OCI-LY7 (cell line): ENCODE results near the gene PRR33.

Experiments used
- CTCF ChIP-seq: fragments of 200-600 bp; sonication (generic); conservative IDR thresholded peaks from 2 replicates; pipeline ENCODE4 v1.5.1; 2014; ENCODE audit warnings: mild to moderate bottlenecking, antibody characterized with exemption, low read length, moderate library complexity, mixed read lengths
- EZH2phosphoT487 ChIP-seq: fragments of 200-600 bp; sonication (generic); IDR thresholded peaks from 2 replicates; pipeline ENCODE4 v1.6.1; 2018; ENCODE audit warnings: low read depth, borderline replicate concordance, mild to moderate bottlenecking, mixed run types, antibody characterized with exemption, low read length, moderate library complexity, mixed read lengths

GRCh38 chr11:1923201-1923956, 31.7 kb upstream of the PRR33 start:
- no peak for TF ChIP-seq EZH2phosphoT487
- TF ChIP-seq CTCF: no peak
